Upper lobe of left lung (tissue), 6 donors: ENCODE measurements around the gene GNPNAT1. TPM values are rescaled to one million over a fixed set of nuclear protein-coding genes. Genes with fewer than 3 reads are reported as not detected.

Experiments used
- ATAC-seq, 2 donors: fragments of 200-7000 bp; cut with Tn5 transposase; one replicate each; pipeline ENCODE4 v1.9.1; 2022; ENCODE audit warnings: mild to moderate bottlenecking in 2 of 2, moderate library complexity in 2 of 2; ENCODE audit not compliant: low FRiP score in 2 of 2
- DNase-seq, 2 donors: peaks; one replicate each; pipeline ENCODE4 v3.0.0-alpha.2; 2019 to 2020
- H3K27ac ChIP-seq, 4 donors: fragments of 200-600 bp; sonication (generic); one replicate each; pipeline ENCODE4 v1.5.1; 2016 to 2019
- H3K27me3 ChIP-seq, 4 donors: fragments of 200-600 bp; sonication (generic); one replicate each; pipeline ENCODE4 v1.5.1; 2017 to 2019
- H3K36me3 ChIP-seq, 4 donors: fragments of 200-600 bp; sonication (generic); one replicate each; pipeline ENCODE4 v1.5.1; 2016 to 2019
- H3K4me1 ChIP-seq, 4 donors: fragments of 200-600 bp; sonication (generic); one replicate each; pipeline ENCODE4 v1.5.1; 2018 to 2019
- H3K4me3 ChIP-seq, 4 donors: fragments of 200-600 bp; sonication (generic); one replicate each; pipeline ENCODE4 v1.5.1; 2017 to 2019; ENCODE audit warnings: mild to moderate bottlenecking in 2 of 4, moderate library complexity in 1 of 4
- H3K9me3 ChIP-seq, 4 donors: fragments of 200-600 bp; sonication (generic); one replicate each; pipeline ENCODE4 v1.5.1; 2018 to 2019
- EP300 ChIP-seq, 4 donors: sonication (generic); formaldehyde crosslinking; IDR thresholded peaks; one replicate each; pipeline ENCODE4 v1.5.1; 2017; ENCODE audit warnings: antibody characterized with exemption in 4 of 4, control low read depth in 2 of 4
- POLR2A ChIP-seq, 4 donors: fragments of 450-650 bp; IDR thresholded peaks; one replicate each; pipeline ENCODE4 v1.5.1; 2016 to 2017; ENCODE audit warnings: antibody characterized with exemption in 4 of 4, mild to moderate bottlenecking in 2 of 4
- POLR2AphosphoS5 ChIP-seq, 2 donors: sonication (generic); formaldehyde crosslinking; IDR thresholded peaks; one replicate each; pipeline ENCODE4 v1.5.1; 2017; ENCODE audit warnings: antibody characterized with exemption in 2 of 2
- WGBS, 2 donors: methylation state at CpG; one replicate each; pipeline ENCODE4 v1.1.5; 2017 to 2018; 5-methylcytosine and 5-hydroxymethylcytosine counted together
- total RNA-seq, 6 donors: library from RNA; depleted of rRNA in 4 of 6; stranded (reverse); fragments of >200 nt in 4 of 6; gene quantifications; one replicate each; pipeline versions ENCODE4 v1.1.0 to v1.2.1, GENCODE V29; 2016 to 2021
- TF ChIP-seq, protein P1 (sequence below), 6 experiments: fragments of 450-650 bp in 4 of 6; fragments of 200-600 bp in 2 of 6; sonication (generic) in 2 of 6; IDR thresholded peaks; one replicate each; pipeline ENCODE4 v1.5.1; 2016 to 2019; ENCODE audit warnings: antibody characterized with exemption in 6 of 6
- donor health status: DM: no; HTN: no; CAD: no; lungs with moderate emphysema.
- donor health status: DM: no; HTN: yes; CAD: no; lungs with severe emphysema.

GNPNAT1 gene
- total RNA-seq, 6 donors from 2014 or later: 2.1 to 18.8 (median 10.9) TPM

DNA sequence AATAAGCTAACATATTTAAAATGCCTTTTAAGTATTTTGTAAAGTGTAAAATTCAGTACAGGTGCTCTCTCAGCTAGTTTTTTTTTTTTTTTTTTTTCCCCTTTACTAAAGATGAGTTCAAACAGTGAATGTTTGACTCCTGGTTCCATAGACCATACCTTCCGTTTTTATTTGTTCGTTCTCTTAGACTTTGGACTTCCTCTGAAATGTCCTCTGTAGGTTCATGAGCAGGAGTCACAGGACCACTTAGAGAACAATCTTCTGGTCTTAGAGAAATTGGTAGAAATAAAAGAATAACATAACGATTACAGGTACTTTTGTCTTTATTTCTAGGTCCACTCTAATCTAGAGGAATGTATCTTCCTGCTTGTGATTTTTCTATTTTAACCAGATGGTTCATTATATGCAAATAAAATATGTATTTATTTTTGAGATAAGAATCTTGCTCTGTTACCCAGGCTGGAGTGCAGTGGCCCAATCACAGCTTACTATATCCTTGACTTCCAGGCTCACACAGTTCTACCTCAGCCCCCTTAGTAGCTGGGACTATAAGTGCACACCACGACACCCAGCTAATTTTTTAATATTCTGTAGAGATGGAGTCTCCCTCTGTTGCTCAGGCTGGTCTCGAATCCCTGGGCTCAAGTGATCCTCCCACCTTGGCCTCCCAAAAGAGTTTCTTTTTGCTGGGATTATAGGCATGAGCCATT lies 35.6 kb downstream of the GNPNAT1 start:
- DNase-seq: no peak
- TF ChIP-seq POLR2A (IDR thresholded peaks at IDR 0.05) (no peak), POLR2AphosphoS5 (IDR thresholded peaks at IDR 0.05) (no peak), EP300 (IDR thresholded peaks at IDR 0.05) (no peak)
- TF ChIP-seq, protein P1, sequence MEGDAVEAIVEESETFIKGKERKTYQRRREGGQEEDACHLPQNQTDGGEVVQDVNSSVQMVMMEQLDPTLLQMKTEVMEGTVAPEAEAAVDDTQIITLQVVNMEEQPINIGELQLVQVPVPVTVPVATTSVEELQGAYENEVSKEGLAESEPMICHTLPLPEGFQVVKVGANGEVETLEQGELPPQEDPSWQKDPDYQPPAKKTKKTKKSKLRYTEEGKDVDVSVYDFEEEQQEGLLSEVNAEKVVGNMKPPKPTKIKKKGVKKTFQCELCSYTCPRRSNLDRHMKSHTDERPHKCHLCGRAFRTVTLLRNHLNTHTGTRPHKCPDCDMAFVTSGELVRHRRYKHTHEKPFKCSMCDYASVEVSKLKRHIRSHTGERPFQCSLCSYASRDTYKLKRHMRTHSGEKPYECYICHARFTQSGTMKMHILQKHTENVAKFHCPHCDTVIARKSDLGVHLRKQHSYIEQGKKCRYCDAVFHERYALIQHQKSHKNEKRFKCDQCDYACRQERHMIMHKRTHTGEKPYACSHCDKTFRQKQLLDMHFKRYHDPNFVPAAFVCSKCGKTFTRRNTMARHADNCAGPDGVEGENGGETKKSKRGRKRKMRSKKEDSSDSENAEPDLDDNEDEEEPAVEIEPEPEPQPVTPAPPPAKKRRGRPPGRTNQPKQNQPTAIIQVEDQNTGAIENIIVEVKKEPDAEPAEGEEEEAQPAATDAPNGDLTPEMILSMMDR (IDR thresholded peaks at IDR 0.05): no peak
- 92 to 96% methylated on average over 5 of the region's 5 CpGs for WGBS, 2 donors
- H3K4me1 ChIP-seq: no peaks in the 10 kb centered on the region
- H3K9me3 ChIP-seq: no peaks in the 10 kb centered on the region
- H3K4me3 ChIP-seq: no peak overlapping the region
- no peaks in the 10 kb centered on the region for H3K27me3 ChIP-seq
- ATAC-seq: no peak
- H3K36me3 ChIP-seq: peaks cover 0 to 34% (median 15%) of the 10 kb centered on the region in 4 donors
- H3K27ac ChIP-seq: no peak overlapping the region

DNA sequence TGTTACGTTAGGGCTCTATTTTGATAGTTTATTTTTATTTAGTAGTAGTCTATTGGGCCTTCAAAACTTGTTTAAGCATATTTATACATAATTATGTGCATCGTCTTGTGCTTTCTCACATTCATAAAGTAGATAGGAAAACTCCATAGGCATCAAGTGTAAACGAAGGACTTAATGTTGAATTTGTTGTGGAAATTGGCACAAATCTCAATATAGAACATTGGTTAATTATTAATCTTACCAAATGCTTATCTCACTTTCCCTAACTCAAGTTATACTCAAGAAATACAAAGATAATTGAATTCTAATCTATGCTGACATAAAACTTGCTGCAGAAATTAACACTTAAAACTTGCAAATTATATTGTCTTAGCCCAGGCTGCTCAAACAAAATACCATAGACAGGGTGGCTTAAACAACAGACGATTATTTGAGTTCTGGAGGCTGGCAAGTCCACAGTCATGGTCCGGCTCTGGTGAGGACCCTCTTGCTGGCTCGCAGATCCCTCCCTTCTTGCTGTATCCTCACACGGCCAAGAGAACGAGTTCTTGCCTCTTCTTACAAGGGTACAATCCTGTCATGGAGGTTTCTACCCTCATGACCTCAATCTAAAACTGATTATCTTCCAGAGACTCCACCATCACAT lies 42.6 kb downstream of the GNPNAT1 start:
- H3K4me1 ChIP-seq: no peaks in the 10 kb centered on the region
- peaks cover 0 to 57% (median 18%) of the 10 kb centered on the region in 4 donors for H3K36me3 ChIP-seq
- no peaks in the 10 kb centered on the region for H3K27me3 ChIP-seq
- WGBS, 2 donors: 74 to 76% methylated on average over 8 of the region's 8 CpGs
- H3K27ac ChIP-seq: no peak overlapping the region
- ATAC-seq (no peak), DNase-seq (no peak)
- no peak overlapping the region for H3K4me3 ChIP-seq
- no peak for TF ChIP-seq POLR2A (IDR thresholded peaks at IDR 0.05)
- no peak for TF ChIP-seq POLR2AphosphoS5 (IDR thresholded peaks at IDR 0.05)
- no peak for TF ChIP-seq EP300 (IDR thresholded peaks at IDR 0.05)
- TF ChIP-seq, protein P1 (IDR thresholded peaks at IDR 0.05): no peak
- H3K9me3 ChIP-seq: no peaks in the 10 kb centered on the region

DNA sequence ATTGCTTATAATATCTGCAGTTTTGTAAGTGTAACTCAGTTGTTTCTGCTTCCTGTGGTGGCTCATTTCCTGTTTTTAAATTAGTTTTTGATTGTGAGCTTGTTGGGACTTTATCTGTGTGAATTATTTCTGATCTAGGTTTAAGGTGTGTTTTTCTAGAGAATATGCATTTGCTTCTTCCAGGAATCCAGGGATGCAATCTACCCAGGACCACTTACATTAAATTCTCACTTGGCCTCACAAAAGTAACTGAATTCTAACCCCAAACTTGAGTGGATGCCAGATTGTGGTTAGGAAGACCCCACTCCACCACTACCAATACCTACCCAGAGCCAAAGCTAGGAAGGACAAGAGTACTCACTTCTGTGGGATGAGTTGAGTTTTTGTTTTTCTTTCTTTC lies 49.5 kb downstream of the GNPNAT1 start:
- Histone ChIP-seq H3K9me3 (no peaks in the 10 kb centered on the region), H3K4me3 (no peak overlapping the region), H3K27ac (peak overlapping the region; percentile 29 to 71 (median 62)), H3K27me3 (no peaks in the 10 kb centered on the region), H3K36me3 (peaks cover 0 to 14% (median 0%) of the 10 kb centered on the region in 4 donors), H3K4me1 (peaks cover 13 to 24% (median 14%) of the 10 kb centered on the region in 4 donors)
- DNase-seq (no peak), ATAC-seq (no peak)
- TF ChIP-seq EP300 (IDR thresholded peaks at IDR 0.05) (no peak), POLR2A (IDR thresholded peaks at IDR 0.05) (no peak), POLR2AphosphoS5 (IDR thresholded peaks at IDR 0.05) (no peak)
- TF ChIP-seq, protein P1 (IDR thresholded peaks at IDR 0.05): no peak

DNA sequence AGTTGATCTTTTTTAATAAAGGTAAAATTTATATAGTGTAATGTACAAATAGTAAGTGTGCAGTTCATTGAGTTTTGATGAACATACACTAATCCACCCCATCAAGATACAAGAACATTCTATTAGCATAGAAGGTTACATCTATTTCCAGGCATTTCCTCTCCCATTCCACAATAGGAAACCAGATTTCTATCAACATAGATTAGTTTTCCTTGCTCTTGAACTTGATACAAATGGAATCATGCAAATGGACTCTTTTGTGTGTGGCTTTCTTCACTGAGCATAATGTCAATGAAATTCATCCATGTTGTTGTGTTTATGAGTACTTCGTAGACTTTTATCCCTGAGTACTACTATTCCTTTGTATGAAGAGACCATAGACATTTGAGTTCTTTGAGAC lies 50.7 kb downstream of the GNPNAT1 start:
- Histone ChIP-seq H3K4me1 (peaks cover 13 to 24% (median 20%) of the 10 kb centered on the region in 4 donors), H3K9me3 (no peaks in the 10 kb centered on the region), H3K27me3 (no peaks in the 10 kb centered on the region), H3K36me3 (peaks cover 0 to 6% (median 0%) of the 10 kb centered on the region in 4 donors), H3K4me3 (no peak overlapping the region), H3K27ac (peak overlapping the region in 1 of 4 donors; percentile 65)
- DNase-seq (no peak), ATAC-seq (no peak)
- WGBS, 2 donors: 71 to 79% methylated on average over 1 of the region's 1 CpG
- no peak for TF ChIP-seq POLR2AphosphoS5 (IDR thresholded peaks at IDR 0.05)
- no peak for TF ChIP-seq EP300 (IDR thresholded peaks at IDR 0.05)
- TF ChIP-seq, protein P1 (IDR thresholded peaks at IDR 0.05): no peak
- no peak for TF ChIP-seq POLR2A (IDR thresholded peaks at IDR 0.05)
